Neural cell (in vitro differentiated cells): ENCODE data around the gene TCN2.

ENCODE experiments used
- EP300 ChIP-seq: fragments of 450-650 bp; conservative IDR thresholded peaks from 2 replicates; pipeline ENCODE4 v1.6.1; 2014; ENCODE audit warnings: antibody characterized with exemption, mild to moderate bottlenecking, moderate library complexity; ENCODE audit not compliant: poor library complexity, severe bottlenecking
- EZH2 ChIP-seq: fragments of 200-600, 300-800 bp; shearing (Covaris generic), sonication (generic); IDR thresholded peaks from 2 replicates; pipeline ENCODE4 v1.6.1; 2014; ENCODE audit warnings: antibody characterized with exemption, low read length, borderline replicate concordance, mild to moderate bottlenecking; ENCODE audit not compliant: insufficient read depth, poor library complexity, severe bottlenecking
- MXI1 ChIP-seq: fragments of 450-650 bp; conservative IDR thresholded peaks from 2 replicates; pipeline ENCODE4 v1.6.1; 2014; ENCODE audit warnings: antibody characterized with exemption, mild to moderate bottlenecking; ENCODE audit not compliant: poor library complexity, severe bottlenecking
- POLR2AphosphoS5 ChIP-seq: IDR thresholded peaks from 2 replicates; pipeline ENCODE4 v1.6.1; 2012
- RAD21 ChIP-seq: fragments of 450-650 bp; conservative IDR thresholded peaks from 2 replicates; pipeline ENCODE4 v1.6.1; 2014; ENCODE audit warnings: antibody characterized with exemption, mild to moderate bottlenecking, moderate library complexity
- SMC3 ChIP-seq: fragments of 450-650 bp; conservative IDR thresholded peaks from 2 replicates; pipeline ENCODE4 v1.6.1; 2014; ENCODE audit warnings: antibody characterized with exemption, mild to moderate bottlenecking, moderate library complexity; ENCODE audit not compliant: poor library complexity
- TAF1 ChIP-seq: IDR thresholded peaks from 2 replicates; pipeline ENCODE4 v1.6.1; 2012; ENCODE audit warnings: low read depth
- TF ChIP-seq, protein P1 (sequence below): fragments of 450-650 bp; IDR thresholded peaks from 2 replicates; pipeline ENCODE4 v1.5.1; 2014; ENCODE audit warnings: antibody characterized with exemption, mild to moderate bottlenecking, moderate library complexity; ENCODE audit not compliant: poor library complexity, severe bottlenecking
- TF ChIP-seq, protein P2 (sequence below): IDR thresholded peaks from 2 replicates; pipeline ENCODE4 v1.6.1; 2012; ENCODE audit warnings: borderline replicate concordance

DNA sequence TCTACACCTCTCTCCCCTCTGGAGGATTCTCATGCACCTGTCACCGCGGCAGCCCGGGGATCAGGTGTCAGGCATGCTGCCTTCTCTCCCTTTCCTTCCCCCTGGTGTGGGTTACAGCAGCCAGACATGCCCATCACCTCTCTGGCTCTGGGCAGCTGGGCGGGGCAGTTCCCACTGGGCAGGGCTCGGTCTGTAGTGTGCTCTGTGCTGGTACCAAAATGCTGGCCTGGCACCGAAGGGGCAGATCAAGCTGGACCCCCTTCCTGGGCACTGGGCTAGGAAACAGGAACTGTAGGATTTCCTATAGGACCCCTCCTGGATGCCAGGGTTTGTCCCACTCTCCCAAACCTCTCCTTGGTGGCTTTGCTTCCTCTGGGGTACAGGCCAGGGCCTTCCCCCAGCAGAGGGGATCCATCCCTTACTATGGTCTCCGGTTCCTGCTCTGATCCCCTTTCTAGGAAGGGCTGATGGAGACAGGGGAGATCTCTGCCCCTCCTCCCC, 33.3 kb upstream of the TCN2 start:
- TF ChIP-seq EZH2 (no peak), EP300 (no peak), TAF1 (no peak), POLR2AphosphoS5 (no peak), RAD21 (no peak), SMC3 (no peak), MXI1 (no peak)
- TF ChIP-seq, protein P1, sequence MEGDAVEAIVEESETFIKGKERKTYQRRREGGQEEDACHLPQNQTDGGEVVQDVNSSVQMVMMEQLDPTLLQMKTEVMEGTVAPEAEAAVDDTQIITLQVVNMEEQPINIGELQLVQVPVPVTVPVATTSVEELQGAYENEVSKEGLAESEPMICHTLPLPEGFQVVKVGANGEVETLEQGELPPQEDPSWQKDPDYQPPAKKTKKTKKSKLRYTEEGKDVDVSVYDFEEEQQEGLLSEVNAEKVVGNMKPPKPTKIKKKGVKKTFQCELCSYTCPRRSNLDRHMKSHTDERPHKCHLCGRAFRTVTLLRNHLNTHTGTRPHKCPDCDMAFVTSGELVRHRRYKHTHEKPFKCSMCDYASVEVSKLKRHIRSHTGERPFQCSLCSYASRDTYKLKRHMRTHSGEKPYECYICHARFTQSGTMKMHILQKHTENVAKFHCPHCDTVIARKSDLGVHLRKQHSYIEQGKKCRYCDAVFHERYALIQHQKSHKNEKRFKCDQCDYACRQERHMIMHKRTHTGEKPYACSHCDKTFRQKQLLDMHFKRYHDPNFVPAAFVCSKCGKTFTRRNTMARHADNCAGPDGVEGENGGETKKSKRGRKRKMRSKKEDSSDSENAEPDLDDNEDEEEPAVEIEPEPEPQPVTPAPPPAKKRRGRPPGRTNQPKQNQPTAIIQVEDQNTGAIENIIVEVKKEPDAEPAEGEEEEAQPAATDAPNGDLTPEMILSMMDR = no peak
- TF ChIP-seq, protein P2, sequence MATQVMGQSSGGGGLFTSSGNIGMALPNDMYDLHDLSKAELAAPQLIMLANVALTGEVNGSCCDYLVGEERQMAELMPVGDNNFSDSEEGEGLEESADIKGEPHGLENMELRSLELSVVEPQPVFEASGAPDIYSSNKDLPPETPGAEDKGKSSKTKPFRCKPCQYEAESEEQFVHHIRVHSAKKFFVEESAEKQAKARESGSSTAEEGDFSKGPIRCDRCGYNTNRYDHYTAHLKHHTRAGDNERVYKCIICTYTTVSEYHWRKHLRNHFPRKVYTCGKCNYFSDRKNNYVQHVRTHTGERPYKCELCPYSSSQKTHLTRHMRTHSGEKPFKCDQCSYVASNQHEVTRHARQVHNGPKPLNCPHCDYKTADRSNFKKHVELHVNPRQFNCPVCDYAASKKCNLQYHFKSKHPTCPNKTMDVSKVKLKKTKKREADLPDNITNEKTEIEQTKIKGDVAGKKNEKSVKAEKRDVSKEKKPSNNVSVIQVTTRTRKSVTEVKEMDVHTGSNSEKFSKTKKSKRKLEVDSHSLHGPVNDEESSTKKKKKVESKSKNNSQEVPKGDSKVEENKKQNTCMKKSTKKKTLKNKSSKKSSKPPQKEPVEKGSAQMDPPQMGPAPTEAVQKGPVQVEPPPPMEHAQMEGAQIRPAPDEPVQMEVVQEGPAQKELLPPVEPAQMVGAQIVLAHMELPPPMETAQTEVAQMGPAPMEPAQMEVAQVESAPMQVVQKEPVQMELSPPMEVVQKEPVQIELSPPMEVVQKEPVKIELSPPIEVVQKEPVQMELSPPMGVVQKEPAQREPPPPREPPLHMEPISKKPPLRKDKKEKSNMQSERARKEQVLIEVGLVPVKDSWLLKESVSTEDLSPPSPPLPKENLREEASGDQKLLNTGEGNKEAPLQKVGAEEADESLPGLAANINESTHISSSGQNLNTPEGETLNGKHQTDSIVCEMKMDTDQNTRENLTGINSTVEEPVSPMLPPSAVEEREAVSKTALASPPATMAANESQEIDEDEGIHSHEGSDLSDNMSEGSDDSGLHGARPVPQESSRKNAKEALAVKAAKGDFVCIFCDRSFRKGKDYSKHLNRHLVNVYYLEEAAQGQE = no peak
